NT2/D1 (cell line): ENCODE results near the gene AKAP13.

Source experiments
- DNase-seq: peaks from one replicate; pipeline ENCODE4 v3.0.0-alpha.2; 2011; ENCODE audit warnings: low read depth, low spot score
- H3K27me3 ChIP-seq: 2 replicates; pipeline ENCODE4 v1.6.0; 2011; ENCODE audit warnings: mild to moderate bottlenecking; ENCODE audit not compliant: insufficient read length, insufficient read depth
- H3K36me3 ChIP-seq: 2 replicates; pipeline ENCODE4 v1.6.1; 2011; ENCODE audit warnings: mild to moderate bottlenecking, low read length, mixed read lengths; ENCODE audit not compliant: insufficient read depth, insufficient read length
- H3K4me1 ChIP-seq: 2 replicates; pipeline ENCODE4 v1.5.1; 2011; ENCODE audit not compliant: insufficient read depth, insufficient read length
- H3K4me3 ChIP-seq: 2 replicates; pipeline ENCODE4 v1.5.1; 2011; ENCODE audit warnings: low read depth; ENCODE audit not compliant: insufficient read length
- H3K9ac ChIP-seq: 2 replicates; pipeline ENCODE4 v1.6.0; 2011; ENCODE audit warnings: low read depth; ENCODE audit not compliant: insufficient read length
- H3K9me3 ChIP-seq: 2 replicates; pipeline ENCODE4 v1.5.1; 2011; ENCODE audit warnings: mild to moderate bottlenecking, low read length; ENCODE audit not compliant: insufficient read depth
- SUZ12 ChIP-seq: IDR thresholded peaks from 2 replicates; pipeline ENCODE4 v1.6.1; 2011; ENCODE audit not compliant: insufficient read length, insufficient read depth; ENCODE audit errors: extremely low read depth
- YY1 ChIP-seq: IDR thresholded peaks from 2 replicates; pipeline ENCODE4 v1.6.1; 2011; ENCODE audit not compliant: insufficient read length, insufficient read depth
- ZNF274 ChIP-seq: IDR thresholded peaks from 2 replicates; pipeline ENCODE4 v1.6.1; 2011; ENCODE audit warnings: mild to moderate bottlenecking, low read depth, low read length

AKAP13 gene

GRCh38 chr15:85779249-85779648, 398.8 kb downstream of the AKAP13 start:
- no peak for DNase-seq
- Histone ChIP-seq H3K4me3 (no peak overlapping the region), H3K9me3 (no peaks in the 10 kb centered on the region), H3K4me1 (peaks cover 6% of the 10 kb centered on the region), H3K9ac (no peak overlapping the region), H3K36me3 (peaks cover 6% of the 10 kb centered on the region), H3K27me3 (no peaks in the 10 kb centered on the region)
- TF ChIP-seq YY1: no peak
- no peak for TF ChIP-seq ZNF274
- TF ChIP-seq SUZ12: no peak

DNA sequence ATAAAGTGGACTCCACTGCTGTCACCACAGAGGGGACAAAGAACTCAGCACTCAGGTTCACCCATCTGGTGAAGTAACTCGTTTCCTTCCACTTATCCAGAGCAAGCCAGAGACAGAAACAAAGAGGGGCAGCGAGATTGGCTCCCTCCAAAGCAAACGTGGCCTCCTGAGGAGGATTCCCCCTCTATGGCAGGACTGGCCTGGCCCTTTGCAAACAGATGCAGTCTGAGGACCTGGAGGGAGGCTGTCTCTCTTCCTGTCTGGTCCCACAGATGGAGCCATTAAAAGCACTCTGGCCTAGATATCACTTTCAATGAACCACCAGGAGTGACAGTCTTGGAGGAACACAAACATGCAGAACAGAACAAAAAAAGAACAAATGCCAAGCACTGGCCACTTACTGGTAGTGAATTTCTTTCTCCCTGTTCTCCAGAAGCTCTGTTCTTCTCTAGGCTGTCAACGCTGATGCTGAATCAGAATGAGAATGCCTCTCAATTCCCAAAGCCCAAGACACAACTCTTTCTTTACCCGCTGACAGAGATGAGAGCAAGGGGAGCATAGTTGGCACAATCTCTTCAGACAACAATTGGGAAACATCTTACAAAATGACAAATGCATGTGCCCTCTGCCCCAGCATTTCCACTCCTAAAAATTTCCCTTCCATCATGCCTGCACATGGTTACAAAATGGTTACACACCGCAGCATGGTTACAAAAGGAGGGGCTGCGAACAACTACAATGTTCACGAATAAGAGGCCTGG, 400.0 kb downstream of the AKAP13 start:
- TF ChIP-seq SUZ12 (no peak), ZNF274 (no peak), YY1 (no peak)

GRCh38 chr15:85781099-85781498, 400.7 kb downstream of the AKAP13 start:
- Histone ChIP-seq H3K27me3 (no peaks in the 10 kb centered on the region), H3K9ac (no peak overlapping the region), H3K4me3 (no peak overlapping the region), H3K36me3 (peaks cover 6% of the 10 kb centered on the region), H3K9me3 (no peaks in the 10 kb centered on the region), H3K4me1 (peaks cover 9% of the 10 kb centered on the region)
- TF ChIP-seq YY1 (no peak), ZNF274 (no peak), SUZ12 (no peak)
- no peak for DNase-seq

More for the DNA sequence above, 400.0 kb downstream of the AKAP13 start:
- no peak overlapping the region for H3K9ac ChIP-seq
- H3K4me3 ChIP-seq: no peak overlapping the region
- no peak for DNase-seq
- H3K36me3 ChIP-seq: peaks cover 6% of the 10 kb centered on the region
- H3K4me1 ChIP-seq: peaks cover 8% of the 10 kb centered on the region
- H3K9me3 ChIP-seq: no peaks in the 10 kb centered on the region
- H3K27me3 ChIP-seq: no peaks in the 10 kb centered on the region

DNA sequence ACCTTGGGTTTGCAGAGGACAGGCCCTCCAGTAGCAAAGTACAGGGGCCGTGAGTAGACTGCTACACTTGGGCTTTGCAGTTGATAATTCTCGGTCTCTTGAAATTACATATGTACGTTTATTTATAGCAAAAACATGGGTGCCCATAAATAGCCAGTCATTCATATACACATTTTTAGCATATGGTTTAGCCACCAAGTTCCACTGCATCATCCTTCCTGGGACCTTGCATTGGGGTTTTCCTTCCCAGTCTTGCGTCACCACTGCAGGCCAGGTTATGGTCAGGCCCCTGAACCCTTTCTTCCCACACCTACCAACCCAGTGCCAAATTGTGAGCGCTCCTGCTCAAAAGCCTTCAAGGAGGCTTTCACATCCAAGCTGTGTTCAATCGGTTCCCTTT, 401.7 kb downstream of the AKAP13 start:
- H3K9me3 ChIP-seq: no peaks in the 10 kb centered on the region
- no peak for DNase-seq
- H3K4me3 ChIP-seq: no peak overlapping the region
- no peak overlapping the region for H3K9ac ChIP-seq
- TF ChIP-seq YY1 (no peak), ZNF274 (no peak), SUZ12 (no peak)
- H3K4me1 ChIP-seq: peaks cover 14% of the 10 kb centered on the region
- H3K27me3 ChIP-seq: no peaks in the 10 kb centered on the region
- peaks cover 6% of the 10 kb centered on the region for H3K36me3 ChIP-seq

- Histone ChIP-seq H3K27me3 (no peaks in the 10 kb centered on the region), H3K4me1 (peaks cover 17% of the 10 kb centered on the region), H3K9ac (no peak overlapping the region), H3K9me3 (no peaks in the 10 kb centered on the region), H3K4me3 (no peak overlapping the region), H3K36me3 (peaks cover 12% of the 10 kb centered on the region)
- TF ChIP-seq YY1 (no peak), SUZ12 (no peak), ZNF274 (no peak)
- no peak for DNase-seq
These were observed 405.7 kb downstream of the AKAP13 start for GRCh38 chr15:85785887-85786780.

DNA sequence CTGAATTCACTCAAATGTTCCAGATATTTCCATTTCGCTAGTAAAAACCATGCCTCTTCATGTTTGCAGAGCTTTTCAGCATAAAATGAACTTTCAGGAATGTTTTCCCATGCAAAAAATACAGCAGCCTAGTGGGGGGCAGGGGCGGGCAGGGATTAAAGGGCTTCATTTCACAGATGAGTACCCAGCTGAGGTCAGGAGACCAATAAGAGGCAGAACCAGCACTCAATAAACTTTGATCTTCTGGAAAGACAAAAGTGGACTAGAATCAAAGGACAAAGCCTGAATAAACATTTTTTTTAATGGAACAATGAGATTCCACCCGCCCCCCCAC, 406.3 kb downstream of the AKAP13 start:
- Histone ChIP-seq H3K4me1 (peaks cover 17% of the 10 kb centered on the region), H3K4me3 (no peak overlapping the region), H3K9me3 (no peaks in the 10 kb centered on the region), H3K36me3 (peaks cover 13% of the 10 kb centered on the region), H3K9ac (no peak overlapping the region), H3K27me3 (no peaks in the 10 kb centered on the region)
- TF ChIP-seq SUZ12 (no peak), ZNF274 (no peak), YY1 (no peak)
- no peak for DNase-seq
